HUES48 (cell line): ENCODE measurements around the gene SLC25A33.

Experiments
- H3K27ac ChIP-seq: one replicate; pipeline ENCODE4 v1.7.0; 2013; ENCODE audit warnings: low read depth, low read length, inconsistent platforms
- H3K27me3 ChIP-seq: 2 replicates; pipeline ENCODE4 v1.6.1; 2013; ENCODE audit warnings: mild to moderate bottlenecking, low read length; ENCODE audit not compliant: control insufficient read depth, insufficient read depth
- H3K36me3 ChIP-seq: 2 replicates; pipeline ENCODE4 v1.6.1; 2013; ENCODE audit warnings: low read length; ENCODE audit not compliant: control insufficient read depth, insufficient read depth
- H3K4me1 ChIP-seq: 2 replicates; pipeline ENCODE4 v1.6.1; 2013; ENCODE audit warnings: mild to moderate bottlenecking, low read length; ENCODE audit not compliant: control insufficient read depth, insufficient read depth
- H3K4me3 ChIP-seq: 2 replicates; pipeline ENCODE4 v1.5.1; 2013; ENCODE audit warnings: mild to moderate bottlenecking, low read depth, low read length
- H3K9ac ChIP-seq: 2 replicates; pipeline ENCODE4 v1.6.1; 2013; ENCODE audit warnings: mild to moderate bottlenecking, low read depth, low read length, moderate library complexity
- H3K9me3 ChIP-seq: 2 replicates; pipeline ENCODE4 v1.6.1; 2013; ENCODE audit warnings: low read length; ENCODE audit not compliant: control insufficient read depth, insufficient read depth

The SLC25A33 gene

DNA sequence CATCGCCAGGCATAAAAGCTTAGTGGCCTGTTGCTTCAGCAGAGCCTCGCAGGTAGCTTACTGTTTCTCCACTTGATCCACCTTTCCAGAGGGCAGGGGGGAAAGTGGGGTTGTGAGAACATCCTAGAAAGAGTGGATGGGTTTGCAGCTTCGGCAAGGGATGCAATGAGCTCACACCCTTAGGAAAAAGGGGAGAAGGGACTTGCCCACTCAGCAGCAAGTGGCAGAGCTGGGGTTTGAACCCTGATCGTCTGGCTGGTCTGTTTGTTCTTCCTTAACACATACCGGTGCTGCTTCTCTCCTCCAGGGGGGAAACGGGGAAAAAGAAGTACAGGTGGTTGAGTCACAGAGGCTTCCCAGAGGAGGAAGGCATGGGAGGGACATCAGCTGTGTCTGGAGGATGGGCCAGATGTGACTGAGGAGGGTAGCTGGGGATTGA, 50.5 kb downstream of the SLC25A33 start:
- peak overlapping the region; percentile 90 for H3K4me3 ChIP-seq
- 0 out of 2 replicates have a peak overlapping the region, but pooled peaks have one; percentile 42 for H3K9ac ChIP-seq
- H3K9me3 ChIP-seq = no peaks in the 10 kb centered on the region
- no peaks in the 10 kb centered on the region for H3K27me3 ChIP-seq
- H3K4me1 ChIP-seq = peaks cover 23% of the 10 kb centered on the region
- H3K36me3 ChIP-seq = no peaks in the 10 kb centered on the region
- no peak overlapping the region for H3K27ac ChIP-seq

- no peak overlapping the region for H3K9ac ChIP-seq
- H3K4me1 ChIP-seq = peaks cover 23% of the 10 kb centered on the region
- no peak overlapping the region for H3K27ac ChIP-seq
Measured at GRCh38 chr1:9590201-9590600, 50.9 kb downstream of the SLC25A33 start.

GRCh38 chr1:9590945-9591668, 51.8 kb downstream of the SLC25A33 start:
- H3K9me3 ChIP-seq = no peaks in the 10 kb centered on the region
- H3K27ac ChIP-seq = no peak overlapping the region
- no peaks in the 10 kb centered on the region for H3K27me3 ChIP-seq
- peaks cover 23% of the 10 kb centered on the region for H3K4me1 ChIP-seq
- no peak overlapping the region for H3K9ac ChIP-seq
- H3K36me3 ChIP-seq = peaks cover 1% of the 10 kb centered on the region; the same call in 1 of the 2 replicates
- H3K4me3 ChIP-seq = no peak overlapping the region

More at GRCh38 chr1:9590201-9590600, 50.9 kb downstream of the SLC25A33 start:
- H3K9me3 ChIP-seq = no peaks in the 10 kb centered on the region
- H3K36me3 ChIP-seq = no peaks in the 10 kb centered on the region
- H3K27me3 ChIP-seq = no peaks in the 10 kb centered on the region
- H3K4me3 ChIP-seq = peak overlapping the region; percentile 90

- Histone ChIP-seq H3K36me3 (peaks cover 6% of the 10 kb centered on the region), H3K9me3 (no peaks in the 10 kb centered on the region), H3K4me1 (peaks cover 23% of the 10 kb centered on the region), H3K9ac (no peak overlapping the region), H3K27me3 (no peaks in the 10 kb centered on the region), H3K27ac (no peak overlapping the region), H3K4me3 (no peak overlapping the region)
Measured at GRCh38 chr1:9591669-9592509, 52.6 kb downstream of the SLC25A33 start.

- Histone ChIP-seq H3K27ac (peak overlapping the region; percentile 25), H3K4me3 (no peak overlapping the region), H3K36me3 (peaks cover 13% of the 10 kb centered on the region), H3K27me3 (no peaks in the 10 kb centered on the region), H3K4me1 (peaks cover 23% of the 10 kb centered on the region), H3K9ac (no peak overlapping the region), H3K9me3 (no peaks in the 10 kb centered on the region)
Measured at GRCh38 chr1:9592510-9593075, 53.3 kb downstream of the SLC25A33 start.

DNA sequence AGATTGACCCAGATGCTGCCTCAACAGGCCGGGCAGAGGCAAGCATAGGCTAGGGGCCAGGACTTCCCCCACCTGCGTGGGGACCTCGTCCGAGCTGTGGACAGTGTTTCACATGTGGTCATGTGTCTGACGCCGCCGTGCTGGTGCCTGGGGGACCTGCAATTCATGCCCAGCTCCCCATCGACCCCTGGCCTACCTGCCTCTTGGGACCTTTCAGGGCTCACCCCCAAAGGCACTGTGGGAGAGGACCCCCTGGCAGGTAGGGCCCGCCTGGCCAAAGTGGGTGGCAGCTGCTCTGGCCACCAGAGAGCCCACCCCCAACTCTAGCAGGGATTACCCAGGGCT, 53.9 kb downstream of the SLC25A33 start:
- Histone ChIP-seq H3K9ac (no peak overlapping the region), H3K4me1 (peaks cover 23% of the 10 kb centered on the region), H3K27me3 (no peaks in the 10 kb centered on the region), H3K36me3 (peaks cover 19% of the 10 kb centered on the region), H3K9me3 (no peaks in the 10 kb centered on the region), H3K27ac (peak overlapping the region; percentile 25), H3K4me3 (no peak overlapping the region)

- Histone ChIP-seq H3K36me3 (peaks cover 23% of the 10 kb centered on the region), H3K9ac (no peak overlapping the region), H3K27me3 (no peaks in the 10 kb centered on the region), H3K4me1 (peaks cover 23% of the 10 kb centered on the region), H3K9me3 (no peaks in the 10 kb centered on the region), H3K4me3 (no peak overlapping the region), H3K27ac (peak overlapping the region; percentile 54)
Measured at GRCh38 chr1:9593492-9594465, 54.5 kb downstream of the SLC25A33 start.

DNA sequence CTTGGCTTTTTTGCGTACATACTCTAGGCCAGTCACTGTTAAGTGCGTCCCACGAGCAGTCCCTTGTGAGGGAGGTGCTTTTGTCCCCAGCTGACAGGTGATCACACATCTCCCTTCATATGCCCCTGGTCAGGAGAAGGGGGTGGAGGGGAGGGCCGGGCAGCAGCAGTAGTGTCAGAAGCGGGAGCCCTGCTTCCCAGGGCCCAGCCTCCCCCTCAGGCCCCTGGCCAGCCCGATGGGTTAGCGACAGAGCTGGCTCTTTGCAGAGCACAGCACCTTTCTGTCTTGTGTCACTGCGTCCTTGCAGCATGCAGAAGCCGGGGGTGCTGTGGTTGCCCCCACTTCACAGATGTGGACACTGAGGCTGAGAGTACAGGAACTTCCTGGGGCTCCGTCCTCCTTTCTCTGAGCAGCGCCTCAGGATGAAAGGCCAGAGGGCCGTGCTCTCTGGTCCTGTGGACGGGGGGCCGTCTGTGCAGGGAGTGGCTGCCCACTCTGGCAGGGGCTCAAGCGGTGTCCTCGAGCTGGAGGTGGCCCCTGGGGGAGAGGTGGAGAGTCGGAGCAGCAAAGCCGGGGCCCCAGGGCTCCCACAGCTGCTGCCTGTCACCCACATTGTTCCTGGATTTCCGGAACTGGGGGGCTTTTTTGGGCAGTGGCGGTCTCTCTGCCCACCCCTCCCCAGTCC, 55.3 kb downstream of the SLC25A33 start:
- Histone ChIP-seq H3K4me1 (peaks cover 20% of the 10 kb centered on the region), H3K27ac (no peak overlapping the region)

GRCh38 chr1:9595156-9595967, 56.1 kb downstream of the SLC25A33 start:
- peaks cover 13% of the 10 kb centered on the region for H3K4me1 ChIP-seq
- no peak overlapping the region for H3K4me3 ChIP-seq
- H3K36me3 ChIP-seq = peaks cover 33% of the 10 kb centered on the region

More for the DNA sequence above, 55.3 kb downstream of the SLC25A33 start:
- no peaks in the 10 kb centered on the region for H3K9me3 ChIP-seq
- H3K36me3 ChIP-seq = peaks cover 25% of the 10 kb centered on the region
- H3K4me3 ChIP-seq = no peak overlapping the region
- H3K27me3 ChIP-seq = no peaks in the 10 kb centered on the region
- H3K9ac ChIP-seq = no peak overlapping the region

More at GRCh38 chr1:9595156-9595967, 56.1 kb downstream of the SLC25A33 start:
- Histone ChIP-seq H3K27me3 (no peaks in the 10 kb centered on the region), H3K9me3 (no peaks in the 10 kb centered on the region), H3K27ac (no peak overlapping the region), H3K9ac (no peak overlapping the region)
